Measurements from ENCODE around the gene IL22RA1.

Gene IL22RA1

DNA sequence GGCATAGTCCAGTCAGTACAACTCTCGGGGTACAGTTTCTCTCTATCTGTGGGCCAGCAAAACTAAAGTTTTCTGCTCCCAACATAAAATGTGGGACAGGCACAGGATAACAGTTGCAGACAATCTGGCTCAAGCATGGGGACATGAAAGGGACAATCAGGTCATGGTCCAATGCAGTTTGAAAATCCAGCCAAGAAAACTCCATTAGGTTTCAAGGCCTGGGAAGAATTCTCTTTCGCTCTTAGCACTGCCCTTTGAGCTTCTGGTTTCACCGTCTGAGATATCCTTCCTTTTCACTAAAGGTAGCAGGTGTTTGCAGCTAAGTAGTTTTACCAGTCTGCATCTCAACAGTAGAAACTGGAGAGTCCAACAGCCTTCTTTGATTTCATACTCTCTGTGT is 21.1 kb upstream of the IL22RA1 start:
- DNase-seq (ENCODE audit: low read depth), result no peak
- Histone ChIP-seq H3K36me3 (ENCODE audit: control insufficient read depth, insufficient read depth, low read length, severe bottlenecking) (no peaks in the 10 kb centered on the region), H3K9ac (ENCODE audit: low read length) (no peak overlapping the region), H3K4me3 (ENCODE audit: low read length) (no peak overlapping the region), H3K27me3 (replicated peaks; ENCODE audit: control insufficient read depth, insufficient read depth, low read length) (peaks cover 61% of the 10 kb centered on the region), H3K9me3 (ENCODE audit: control insufficient read depth, low read length) (no peaks in the 10 kb centered on the region), H3K4me1 (ENCODE audit: control insufficient read depth, insufficient read depth, low read length) (no peaks in the 10 kb centered on the region)

DNA sequence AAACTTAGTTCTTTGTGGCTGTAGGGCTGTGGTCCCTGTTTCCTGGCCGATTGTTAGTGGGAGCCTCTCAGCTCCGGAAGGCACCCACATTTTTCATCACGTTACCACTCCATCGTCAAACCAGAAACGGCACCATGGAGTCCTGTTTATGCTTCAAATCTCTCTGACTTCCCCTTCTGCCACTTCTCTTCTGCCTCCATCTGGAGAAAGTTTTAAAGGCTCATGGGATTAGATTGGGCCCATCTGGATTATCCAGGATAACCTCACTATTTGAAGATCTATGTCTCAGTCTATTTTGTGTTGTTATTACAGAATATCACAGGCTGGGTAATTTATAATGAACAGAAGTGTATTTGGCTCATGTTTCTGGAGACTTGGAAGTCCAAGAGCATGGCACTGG is 19.3 kb upstream of the IL22RA1 start:
- Histone ChIP-seq H3K27me3 (replicated peaks; ENCODE audit: control insufficient read depth, insufficient read depth, low read length) (peaks cover 64% of the 10 kb centered on the region), H3K36me3 (ENCODE audit: control insufficient read depth, insufficient read depth, low read length, severe bottlenecking) (no peaks in the 10 kb centered on the region), H3K9me3 (ENCODE audit: control insufficient read depth, low read length) (no peaks in the 10 kb centered on the region), H3K4me3 (ENCODE audit: low read length) (no peak overlapping the region), H3K9ac (ENCODE audit: low read length) (no peak overlapping the region), H3K4me1 (ENCODE audit: control insufficient read depth, insufficient read depth, low read length) (no peaks in the 10 kb centered on the region)
- no peak for DNase-seq (ENCODE audit: low read depth)

DNA sequence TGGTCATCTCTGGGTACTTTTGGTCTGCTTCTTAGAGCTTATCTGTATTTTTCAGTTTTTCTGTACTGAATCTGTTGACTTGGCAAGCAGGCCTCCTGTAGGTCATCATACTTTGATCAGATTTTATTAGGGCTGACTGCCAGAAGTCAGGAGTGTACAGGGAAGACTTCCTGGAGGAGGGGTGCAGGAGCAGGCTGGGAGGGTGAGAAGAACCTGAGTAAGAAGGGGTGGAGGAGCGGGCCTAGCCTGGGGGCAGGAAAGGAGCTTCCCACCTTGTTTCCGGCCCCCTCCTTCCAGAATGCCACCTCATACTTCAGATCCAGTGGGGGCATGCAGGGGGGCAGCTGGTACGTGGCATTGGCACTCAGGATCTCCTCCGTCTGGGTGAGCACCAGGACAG is 18.3 kb upstream of the IL22RA1 start:
- Histone ChIP-seq H3K4me3 (ENCODE audit: low read length) (no peak overlapping the region), H3K4me1 (ENCODE audit: control insufficient read depth, insufficient read depth, low read length) (no peaks in the 10 kb centered on the region), H3K36me3 (ENCODE audit: control insufficient read depth, insufficient read depth, low read length, severe bottlenecking) (no peaks in the 10 kb centered on the region), H3K27me3 (replicated peaks; ENCODE audit: control insufficient read depth, insufficient read depth, low read length) (peaks cover 68% of the 10 kb centered on the region), H3K9me3 (ENCODE audit: control insufficient read depth, low read length) (no peaks in the 10 kb centered on the region), H3K9ac (ENCODE audit: low read length) (no peak overlapping the region)
- DNase-seq (ENCODE audit: low read depth), result no peak

DNA sequence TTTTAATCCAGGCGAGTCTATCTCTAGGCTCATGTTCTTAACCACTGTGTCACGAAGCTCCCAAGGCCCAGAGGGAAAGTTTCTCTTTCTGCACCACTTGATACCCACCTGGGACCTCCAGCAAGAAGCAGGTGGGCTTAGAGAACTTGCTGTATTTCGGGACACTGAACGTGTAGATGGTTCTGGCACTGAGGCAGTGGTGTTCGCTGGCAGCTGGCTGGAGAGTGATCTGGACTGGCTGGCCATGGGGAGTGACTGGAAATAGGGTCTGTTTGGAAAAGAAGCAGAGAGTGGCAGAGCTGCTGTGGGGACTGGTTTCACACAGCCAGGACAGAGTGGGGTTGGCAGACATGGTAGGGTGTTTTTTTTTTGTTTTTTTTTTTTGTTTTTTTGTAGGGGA is 16.4 kb upstream of the IL22RA1 start:
- DNase-seq (ENCODE audit: low read depth), result no peak
- Histone ChIP-seq H3K4me1 (ENCODE audit: control insufficient read depth, insufficient read depth, low read length) (no peaks in the 10 kb centered on the region), H3K9ac (ENCODE audit: low read length) (no peak overlapping the region), H3K4me3 (ENCODE audit: low read length) (no peak overlapping the region), H3K36me3 (ENCODE audit: control insufficient read depth, insufficient read depth, low read length, severe bottlenecking) (no peaks in the 10 kb centered on the region), H3K27me3 (replicated peaks; ENCODE audit: control insufficient read depth, insufficient read depth, low read length) (peaks cover 64% of the 10 kb centered on the region), H3K9me3 (ENCODE audit: control insufficient read depth, low read length) (no peaks in the 10 kb centered on the region)

DNA sequence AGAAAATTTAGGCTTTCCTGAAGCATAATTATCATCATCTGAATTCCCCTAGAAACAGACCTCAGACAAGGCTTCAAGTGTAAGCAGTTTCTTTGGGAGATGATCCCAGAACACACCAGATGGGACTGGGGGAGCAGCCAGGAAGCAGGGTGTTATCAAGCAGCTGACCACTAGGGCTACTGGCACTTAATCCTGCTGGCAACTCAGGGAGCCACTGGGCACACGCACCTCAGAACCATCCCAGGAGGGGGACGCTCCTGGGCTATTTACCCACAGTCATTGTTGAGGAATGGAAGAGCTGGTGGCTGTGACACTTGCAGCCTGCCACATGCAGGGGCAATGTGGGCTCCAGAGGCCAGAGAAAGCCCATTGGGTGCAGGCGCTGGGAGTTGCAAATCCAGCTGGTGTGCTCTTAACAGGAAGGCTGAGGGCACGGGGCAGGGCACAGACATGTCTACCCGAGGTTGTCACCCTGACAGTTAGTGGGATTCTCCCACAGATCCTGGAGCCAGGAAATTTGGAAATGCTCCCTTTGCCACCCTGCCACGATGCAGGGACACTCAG is 15.1 kb upstream of the IL22RA1 start:
- no peak for DNase-seq (ENCODE audit: low read depth)
- H3K9me3 ChIP-seq (ENCODE audit: control insufficient read depth, low read length), result no peaks in the 10 kb centered on the region
- H3K36me3 ChIP-seq (ENCODE audit: control insufficient read depth, insufficient read depth, low read length, severe bottlenecking), result no peaks in the 10 kb centered on the region
- no peak overlapping the region for H3K4me3 ChIP-seq (ENCODE audit: low read length)
- H3K27me3 ChIP-seq (replicated peaks; ENCODE audit: control insufficient read depth, insufficient read depth, low read length), result peaks cover 58% of the 10 kb centered on the region
- H3K4me1 ChIP-seq (ENCODE audit: control insufficient read depth, insufficient read depth, low read length), result no peaks in the 10 kb centered on the region
- H3K9ac ChIP-seq (ENCODE audit: low read length), result no peak overlapping the region

DNA sequence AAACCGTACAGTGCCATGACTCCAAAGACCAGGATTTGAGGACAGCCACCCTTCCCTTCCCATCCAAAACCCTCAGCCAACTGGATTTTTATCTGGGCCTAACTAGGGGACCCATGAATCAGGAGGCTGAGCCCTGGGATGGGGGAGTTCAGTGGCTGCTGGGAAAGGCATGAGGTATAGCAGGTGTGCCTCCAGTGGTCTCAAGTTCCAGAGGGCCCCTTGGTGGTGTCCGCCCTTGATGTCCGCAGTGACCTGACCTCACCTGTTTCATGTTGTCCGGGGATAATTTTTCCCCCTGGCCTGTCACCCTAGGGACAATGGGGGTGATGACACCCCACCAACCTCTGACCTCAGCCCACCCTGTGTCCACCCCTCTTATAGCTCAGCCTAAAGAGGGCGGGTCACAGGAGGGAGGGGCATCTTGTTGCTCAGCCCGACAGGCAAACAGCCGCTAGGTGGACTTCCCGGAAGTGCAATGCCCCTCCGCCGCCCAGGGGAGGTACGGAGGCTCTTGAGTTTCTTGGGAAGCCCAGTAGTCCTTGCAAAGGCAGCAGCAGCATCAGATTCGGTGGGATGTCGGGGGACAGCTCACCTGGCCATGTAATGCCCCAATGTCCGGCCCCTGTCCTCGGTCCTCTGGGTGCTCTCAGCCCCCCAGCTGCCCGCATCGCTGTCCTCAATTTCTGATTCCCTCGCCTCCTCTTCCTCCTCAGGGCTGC is 13.8 kb upstream of the IL22RA1 start:
- DNase-seq (ENCODE audit: low read depth), result no peak
- Histone ChIP-seq H3K36me3 (ENCODE audit: control insufficient read depth, insufficient read depth, low read length, severe bottlenecking) (no peaks in the 10 kb centered on the region), H3K9me3 (ENCODE audit: control insufficient read depth, low read length) (no peaks in the 10 kb centered on the region), H3K4me3 (ENCODE audit: low read length) (no peak overlapping the region), H3K9ac (ENCODE audit: low read length) (no peak overlapping the region), H3K4me1 (ENCODE audit: control insufficient read depth, insufficient read depth, low read length) (no peaks in the 10 kb centered on the region), H3K27me3 (replicated peaks; ENCODE audit: control insufficient read depth, insufficient read depth, low read length) (peaks cover 61% of the 10 kb centered on the region)

DNA sequence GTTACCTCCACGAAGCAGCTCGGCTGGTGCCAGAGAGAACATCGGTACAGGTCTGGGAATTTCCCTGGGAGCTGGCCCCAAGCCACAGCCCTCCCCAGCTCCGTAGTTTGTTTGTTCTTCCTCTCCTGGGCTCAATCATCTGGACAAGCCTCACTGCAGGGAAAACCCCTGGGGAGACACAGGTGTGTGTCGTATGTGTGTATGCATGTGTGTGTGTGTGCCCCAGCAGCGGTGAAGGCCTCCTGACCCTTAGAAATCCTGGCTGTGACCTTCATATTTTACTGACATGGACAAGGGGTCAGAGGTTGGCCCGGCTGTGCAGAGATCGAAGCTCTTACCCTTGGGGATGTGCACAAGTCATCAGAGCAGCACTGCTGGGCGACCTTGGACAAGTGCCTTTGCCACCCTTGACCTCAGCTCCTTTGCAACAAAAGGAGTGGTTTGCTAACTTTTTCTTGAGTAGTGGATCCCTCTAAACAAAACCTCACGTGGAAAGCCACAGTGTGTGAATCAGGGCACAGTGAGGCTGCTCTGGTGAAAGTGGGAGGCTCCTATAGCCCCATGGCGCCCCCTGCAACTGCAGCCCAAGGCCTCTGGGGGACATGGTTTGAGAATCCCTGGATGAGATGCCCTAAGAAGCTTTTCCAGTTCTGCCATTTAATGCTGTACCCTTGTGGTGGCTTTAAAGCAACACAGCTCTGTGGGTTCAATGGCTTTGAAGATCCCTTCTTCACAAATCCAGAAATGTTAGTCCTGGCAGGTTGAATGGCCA is 12.3 kb upstream of the IL22RA1 start:
- no peaks in the 10 kb centered on the region for H3K9me3 ChIP-seq (ENCODE audit: control insufficient read depth, low read length)
- no peak for DNase-seq (ENCODE audit: low read depth)
- H3K36me3 ChIP-seq (ENCODE audit: control insufficient read depth, insufficient read depth, low read length, severe bottlenecking), result no peaks in the 10 kb centered on the region
- no peak overlapping the region for H3K9ac ChIP-seq (ENCODE audit: low read length)
- H3K27me3 ChIP-seq (replicated peaks; ENCODE audit: control insufficient read depth, insufficient read depth, low read length), result peaks cover 57% of the 10 kb centered on the region
- no peak overlapping the region for H3K4me3 ChIP-seq (ENCODE audit: low read length)
- H3K4me1 ChIP-seq (ENCODE audit: control insufficient read depth, insufficient read depth, low read length), result peaks cover 2% of the 10 kb centered on the region

DNA sequence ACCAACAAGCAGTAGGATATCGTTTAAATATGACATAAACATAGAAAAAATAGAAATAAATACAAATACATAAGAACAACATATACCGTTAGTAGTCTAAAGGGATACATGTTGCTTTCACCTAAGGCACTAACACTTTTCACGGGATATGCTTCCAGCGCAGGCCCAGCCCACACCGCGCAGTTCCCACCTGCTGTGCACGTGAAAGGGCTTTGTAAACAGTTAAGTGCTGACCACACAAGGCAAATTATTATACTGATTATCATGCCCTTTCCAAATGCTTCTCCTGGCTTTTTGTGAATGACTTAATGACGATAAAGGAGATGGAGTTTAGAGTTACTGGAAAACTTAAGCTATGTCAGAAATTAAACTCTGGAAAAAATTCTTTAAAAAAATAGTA is 11.3 kb upstream of the IL22RA1 start:
- Histone ChIP-seq H3K9me3 (ENCODE audit: control insufficient read depth, low read length) (no peaks in the 10 kb centered on the region), H3K36me3 (ENCODE audit: control insufficient read depth, insufficient read depth, low read length, severe bottlenecking) (no peaks in the 10 kb centered on the region), H3K4me3 (ENCODE audit: low read length) (no peak overlapping the region), H3K4me1 (ENCODE audit: control insufficient read depth, insufficient read depth, low read length) (peaks cover 10% of the 10 kb centered on the region), H3K27me3 (replicated peaks; ENCODE audit: control insufficient read depth, insufficient read depth, low read length) (peaks cover 49% of the 10 kb centered on the region), H3K9ac (ENCODE audit: low read length) (no peak overlapping the region)
- DNase-seq (ENCODE audit: low read depth), result no peak

DNA sequence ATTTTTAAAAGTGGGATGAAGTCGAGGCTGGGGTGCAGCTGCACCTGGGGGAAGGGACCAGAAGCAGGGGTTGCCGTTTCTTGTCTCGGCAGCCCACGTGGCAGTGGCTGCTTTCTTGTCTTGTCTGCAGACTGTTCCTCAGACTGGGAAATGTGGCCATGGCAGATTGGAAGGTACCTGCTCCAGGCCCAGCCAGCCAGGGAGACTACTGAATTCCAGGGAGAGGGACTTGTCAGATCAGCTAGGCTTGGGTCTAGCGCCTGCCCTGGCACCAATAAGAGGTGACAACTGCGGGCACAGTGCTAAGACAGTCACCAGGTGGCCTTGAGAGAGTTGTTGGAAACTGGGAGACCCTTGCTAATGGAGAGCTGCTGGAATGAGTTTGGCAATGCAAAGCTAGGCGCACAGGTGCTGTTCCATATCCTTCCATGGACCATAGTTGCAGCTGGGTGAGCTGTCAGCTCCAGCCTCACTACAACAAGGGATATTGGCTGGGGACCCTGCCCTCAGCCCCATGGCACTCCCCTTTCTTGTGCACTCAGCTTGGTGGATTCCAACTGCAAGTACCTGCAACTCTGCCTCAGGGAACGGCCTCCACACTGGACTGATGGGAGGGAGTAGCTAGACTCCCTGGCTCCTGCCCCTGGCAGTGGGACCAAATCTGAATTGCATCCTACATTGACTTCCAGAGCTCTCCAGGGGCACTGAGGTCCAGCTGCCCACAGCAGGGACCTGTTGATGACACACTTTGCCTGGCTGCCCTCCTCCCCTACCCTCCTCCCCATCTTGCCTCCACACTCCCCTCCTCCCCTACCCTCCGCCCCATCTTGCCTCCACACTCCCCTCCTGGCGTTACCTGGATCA is 9.9 kb upstream of the IL22RA1 start:
- H3K27me3 ChIP-seq (replicated peaks; ENCODE audit: control insufficient read depth, insufficient read depth, low read length), result peaks cover 51% of the 10 kb centered on the region
- H3K4me1 ChIP-seq (ENCODE audit: control insufficient read depth, insufficient read depth, low read length), result peaks cover 10% of the 10 kb centered on the region
- no peak overlapping the region for H3K9ac ChIP-seq (ENCODE audit: low read length)
- no peak overlapping the region for H3K4me3 ChIP-seq (ENCODE audit: low read length)
- H3K9me3 ChIP-seq (ENCODE audit: control insufficient read depth, low read length), result no peaks in the 10 kb centered on the region
- H3K36me3 ChIP-seq (ENCODE audit: control insufficient read depth, insufficient read depth, low read length, severe bottlenecking), result no peaks in the 10 kb centered on the region
- DNase-seq (ENCODE audit: low read depth), result no peak

DNA sequence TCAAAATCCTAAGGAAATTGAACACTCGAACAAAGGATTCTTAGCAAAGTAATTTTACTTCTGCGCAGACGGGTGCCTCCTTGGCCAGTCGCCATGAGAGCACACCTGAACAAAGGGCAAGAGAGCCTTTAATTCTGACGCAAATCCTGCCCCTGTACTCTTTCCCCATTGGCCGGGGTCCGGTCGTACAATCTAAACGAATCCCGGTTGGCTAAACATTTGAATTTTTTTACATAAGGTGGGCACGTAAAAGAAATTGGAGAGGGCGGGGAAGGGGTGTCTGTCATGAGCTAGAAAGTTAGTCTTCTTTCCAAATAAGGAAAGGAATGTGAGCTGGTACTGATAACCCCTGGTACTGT is 8.2 kb upstream of the IL22RA1 start:
- Histone ChIP-seq H3K4me3 (ENCODE audit: low read length) (no peak overlapping the region), H3K36me3 (ENCODE audit: control insufficient read depth, insufficient read depth, low read length, severe bottlenecking) (no peaks in the 10 kb centered on the region), H3K4me1 (ENCODE audit: control insufficient read depth, insufficient read depth, low read length) (peaks cover 10% of the 10 kb centered on the region), H3K9ac (ENCODE audit: low read length) (no peak overlapping the region), H3K27me3 (replicated peaks; ENCODE audit: control insufficient read depth, insufficient read depth, low read length) (peaks cover 45% of the 10 kb centered on the region), H3K9me3 (ENCODE audit: control insufficient read depth, low read length) (no peaks in the 10 kb centered on the region)
- DNase-seq (ENCODE audit: low read depth), result no peak
